Uterus (tissue), 4 donors: ENCODE results near the gene CORO6. TPM values are rescaled to one million over a fixed set of nuclear protein-coding genes. Genes with fewer than 3 reads are reported as not detected.
A peak's percentile ranks its signal among the peaks of the same experiment; 100 is the strongest.

Experiments used
- DNase-seq, 2 donors: peaks; one replicate each; pipeline ENCODE4 v3.0.0-alpha.2; 2019 to 2020
- H3K27ac ChIP-seq, 2 donors: fragments of 200-600 bp; sonication (generic); 1 replicate in 1 of 2; 2 replicates in 1 of 2; pipeline ENCODE4 v1.5.1; 2016 to 2018
- H3K27me3 ChIP-seq, 2 donors: fragments of 200-600 bp; sonication (generic); one replicate each; pipeline ENCODE4 v1.5.1; 2018 to 2019; ENCODE audit warnings: control low read depth in 1 of 2
- H3K36me3 ChIP-seq, 2 donors: fragments of 200-600 bp; sonication (generic); one replicate each; pipeline ENCODE4 v1.5.1; 2019; ENCODE audit warnings: control low read depth in 1 of 2
- H3K4me1 ChIP-seq, 2 donors: fragments of 200-600 bp; sonication (generic); one replicate each; pipeline ENCODE4 v1.5.1; 2018 to 2019; ENCODE audit warnings: control low read depth in 1 of 2
- H3K4me3 ChIP-seq, 2 donors: fragments of 200-600 bp; sonication (generic); 1 replicate in 1 of 2; 2 replicates in 1 of 2; pipeline ENCODE4 v1.5.1; 2018 to 2019; ENCODE audit warnings: mild to moderate bottlenecking in 1 of 2
- H3K9me3 ChIP-seq, 2 donors: fragments of 200-600 bp; sonication (generic); one replicate each; pipeline ENCODE4 v1.5.1; 2019; ENCODE audit warnings: control low read depth in 1 of 2
- POLR2A ChIP-seq, 2 donors: fragments of 450-650 bp; IDR thresholded peaks; one replicate each; pipeline ENCODE4 v1.6.1; 2016; ENCODE audit warnings: antibody characterized with exemption in 2 of 2, mild to moderate bottlenecking in 1 of 2, moderate library complexity in 1 of 2
- intact Hi-C: fragments of 100-400 bp; cut with DNase I; formaldehyde crosslinking; loops from one replicate; pipeline ENCODE4 v1.15.1; 2023; ENCODE audit warnings: low total_unique reads
- total RNA-seq, 4 donors: library from RNA; depleted of rRNA in 3 of 4; stranded (reverse); fragments of >200 nt in 3 of 4; gene quantifications; one replicate each; pipeline versions ENCODE4 v1.1.0 to v1.2.4, GENCODE V29; 2014 to 2023
- TF ChIP-seq, protein P1 (sequence below), 4 experiments: fragments of 200-600 bp in 2 of 4; fragments of 450-650 bp in 2 of 4; sonication (generic) in 2 of 4; IDR thresholded peaks; one replicate each; pipeline ENCODE4 v1.5.1; 2016 to 2019; ENCODE audit warnings: antibody characterized with exemption in 4 of 4, mild to moderate bottlenecking in 2 of 4, moderate library complexity in 1 of 4
- donor health status: DM: yes; HTN: yes; CAD: no.

Gene CORO6
- total RNA-seq, 4 donors from 2014 or later = 3.8 to 7.8 (median 5.1) TPM

DNA sequence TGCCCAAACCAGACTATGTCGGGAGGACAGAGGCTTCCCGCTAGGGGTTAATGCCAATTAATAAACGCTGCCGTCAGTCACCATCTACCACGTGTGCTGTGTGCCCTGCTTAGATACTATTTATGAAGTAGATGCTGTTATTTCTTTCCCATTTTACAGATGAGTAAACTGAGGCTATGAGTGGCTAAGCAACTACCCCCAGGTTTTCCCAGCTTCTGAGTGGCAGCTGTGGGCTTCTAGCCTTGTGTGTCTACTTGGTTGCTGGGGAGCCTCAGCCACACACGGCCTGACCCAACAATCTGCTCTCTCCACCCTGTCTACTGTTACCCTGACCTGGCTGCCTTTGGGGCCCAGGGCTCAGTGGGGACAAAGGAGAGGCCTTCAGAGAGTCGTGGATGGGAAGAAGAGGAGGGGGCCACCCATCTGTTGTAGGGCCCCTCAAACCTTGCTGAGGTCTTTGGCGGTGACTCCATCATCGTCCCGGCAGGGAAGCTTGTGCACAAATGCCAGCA, 40.4 kb downstream of the CORO6 start:
- intact Hi-C loops = no loop called here
- no peaks in the 10 kb centered on the region for H3K9me3 ChIP-seq
- no peak overlapping the region for H3K4me3 ChIP-seq
- H3K36me3 ChIP-seq = no peaks in the 10 kb centered on the region
- TF ChIP-seq POLR2A (IDR thresholded peaks at IDR 0.05) = no peak
- TF ChIP-seq, protein P1, sequence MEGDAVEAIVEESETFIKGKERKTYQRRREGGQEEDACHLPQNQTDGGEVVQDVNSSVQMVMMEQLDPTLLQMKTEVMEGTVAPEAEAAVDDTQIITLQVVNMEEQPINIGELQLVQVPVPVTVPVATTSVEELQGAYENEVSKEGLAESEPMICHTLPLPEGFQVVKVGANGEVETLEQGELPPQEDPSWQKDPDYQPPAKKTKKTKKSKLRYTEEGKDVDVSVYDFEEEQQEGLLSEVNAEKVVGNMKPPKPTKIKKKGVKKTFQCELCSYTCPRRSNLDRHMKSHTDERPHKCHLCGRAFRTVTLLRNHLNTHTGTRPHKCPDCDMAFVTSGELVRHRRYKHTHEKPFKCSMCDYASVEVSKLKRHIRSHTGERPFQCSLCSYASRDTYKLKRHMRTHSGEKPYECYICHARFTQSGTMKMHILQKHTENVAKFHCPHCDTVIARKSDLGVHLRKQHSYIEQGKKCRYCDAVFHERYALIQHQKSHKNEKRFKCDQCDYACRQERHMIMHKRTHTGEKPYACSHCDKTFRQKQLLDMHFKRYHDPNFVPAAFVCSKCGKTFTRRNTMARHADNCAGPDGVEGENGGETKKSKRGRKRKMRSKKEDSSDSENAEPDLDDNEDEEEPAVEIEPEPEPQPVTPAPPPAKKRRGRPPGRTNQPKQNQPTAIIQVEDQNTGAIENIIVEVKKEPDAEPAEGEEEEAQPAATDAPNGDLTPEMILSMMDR (IDR thresholded peaks at IDR 0.05) = no peak
- H3K27ac ChIP-seq = no peak overlapping the region
- H3K27me3 ChIP-seq = no peaks in the 10 kb centered on the region
- DNase-seq = no peak
- peaks cover 3 to 8% of the 10 kb centered on the region in 2 donors for H3K4me1 ChIP-seq

DNA sequence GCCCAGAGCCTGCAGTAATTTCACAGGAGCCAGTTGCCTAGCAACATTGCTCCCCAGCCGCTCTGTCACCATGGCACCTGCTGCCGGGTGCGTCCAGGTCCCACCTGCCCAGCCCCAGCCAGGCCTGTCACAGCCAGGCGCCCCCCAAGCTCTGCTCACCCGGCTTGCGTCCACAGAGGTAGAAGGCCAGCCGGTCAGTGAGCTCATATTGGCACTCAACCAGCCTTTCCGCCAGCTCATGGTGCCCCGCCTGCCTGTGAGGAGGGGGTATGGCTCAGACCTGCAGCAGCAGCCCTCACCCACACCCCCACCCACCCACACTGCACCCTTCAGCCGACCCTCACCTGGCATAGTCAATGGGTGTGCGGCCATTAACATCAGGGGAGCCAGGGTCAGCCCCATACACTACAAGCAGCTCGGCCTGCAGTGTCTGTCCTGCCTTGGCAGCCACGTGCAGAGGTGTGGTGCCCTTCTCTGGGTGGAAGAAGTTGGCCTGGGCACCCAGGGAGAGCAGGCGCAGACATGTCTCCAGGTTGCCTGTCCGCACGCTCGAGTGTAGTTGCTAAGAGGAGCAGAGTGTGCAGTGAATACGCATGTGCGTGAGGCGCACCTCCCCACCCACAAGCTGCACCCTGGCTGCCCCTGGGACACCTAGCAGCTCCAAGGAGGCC, 41.0 kb downstream of the CORO6 start:
- no peaks in the 10 kb centered on the region for H3K9me3 ChIP-seq
- intact Hi-C loops = no loop called here

DNA sequence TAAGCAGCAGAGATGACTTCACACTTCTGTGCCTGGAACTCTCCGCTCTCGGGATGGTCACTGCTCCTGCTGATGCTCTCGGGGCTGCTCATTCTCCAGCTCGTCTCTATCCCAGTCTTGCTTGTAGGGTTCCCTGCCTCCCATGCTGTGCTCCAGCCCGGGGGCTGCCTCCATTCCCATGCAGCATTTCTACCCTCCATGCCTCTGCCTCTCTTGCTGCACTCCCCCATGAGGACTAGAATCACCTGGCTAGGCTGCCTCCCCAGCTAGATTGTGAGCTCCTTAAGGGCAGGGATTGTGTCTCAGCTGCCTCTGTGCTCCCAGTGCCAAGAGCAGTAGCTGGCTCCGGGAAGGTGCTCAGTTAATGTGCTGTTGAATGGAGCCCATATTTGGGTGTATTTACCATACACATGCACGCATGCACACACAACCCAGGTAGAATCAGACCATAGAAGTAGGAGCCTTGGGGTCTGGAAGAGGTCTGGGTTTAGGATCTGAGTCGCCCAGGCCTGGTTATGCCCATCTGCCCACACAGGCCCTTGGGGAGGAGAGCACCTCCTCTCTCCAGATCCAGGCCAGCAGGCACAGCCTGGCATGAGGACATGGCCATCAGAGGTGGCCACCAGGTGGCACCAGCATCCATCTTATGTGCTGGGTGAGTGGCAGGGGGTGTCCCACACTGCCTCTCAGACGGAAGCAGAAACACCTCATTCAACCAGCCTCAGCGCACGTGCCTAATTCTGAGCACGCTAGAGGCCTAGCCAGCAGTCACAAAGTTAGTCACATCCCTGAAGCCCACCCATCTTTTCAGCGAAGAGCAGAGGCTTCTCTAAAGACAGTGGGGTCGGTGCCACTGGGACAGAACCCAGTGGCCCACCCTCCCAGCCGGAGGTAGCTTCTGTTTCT, 42.6 kb downstream of the CORO6 start:
- intact Hi-C loops = no loop called here
- Histone ChIP-seq H3K36me3 (no peaks in the 10 kb centered on the region), H3K9me3 (no peaks in the 10 kb centered on the region), H3K27ac (peak overlapping the region in 1 of 2 donors; percentile 10), H3K4me1 (peaks cover 3 to 10% of the 10 kb centered on the region in 2 donors), H3K27me3 (no peaks in the 10 kb centered on the region), H3K4me3 (no peak overlapping the region)
- TF ChIP-seq, protein P1 (IDR thresholded peaks at IDR 0.05) = peak; percentile 80 to 95 (median 91)
- TF ChIP-seq POLR2A (IDR thresholded peaks at IDR 0.05) = peak in 1 of 2 donors; percentile 20
- peak; percentile 83 for DNase-seq

More for the DNA sequence above, 41.0 kb downstream of the CORO6 start:
- Histone ChIP-seq H3K27me3 (no peaks in the 10 kb centered on the region), H3K4me3 (no peak overlapping the region), H3K36me3 (no peaks in the 10 kb centered on the region), H3K4me1 (peaks cover 3 to 10% of the 10 kb centered on the region in 2 donors), H3K27ac (no peak overlapping the region)
- TF ChIP-seq, protein P1 (IDR thresholded peaks at IDR 0.05) = no peak
- no peak for TF ChIP-seq POLR2A (IDR thresholded peaks at IDR 0.05)
- peak in 1 of 2 donors; percentile 21 for DNase-seq

DNA sequence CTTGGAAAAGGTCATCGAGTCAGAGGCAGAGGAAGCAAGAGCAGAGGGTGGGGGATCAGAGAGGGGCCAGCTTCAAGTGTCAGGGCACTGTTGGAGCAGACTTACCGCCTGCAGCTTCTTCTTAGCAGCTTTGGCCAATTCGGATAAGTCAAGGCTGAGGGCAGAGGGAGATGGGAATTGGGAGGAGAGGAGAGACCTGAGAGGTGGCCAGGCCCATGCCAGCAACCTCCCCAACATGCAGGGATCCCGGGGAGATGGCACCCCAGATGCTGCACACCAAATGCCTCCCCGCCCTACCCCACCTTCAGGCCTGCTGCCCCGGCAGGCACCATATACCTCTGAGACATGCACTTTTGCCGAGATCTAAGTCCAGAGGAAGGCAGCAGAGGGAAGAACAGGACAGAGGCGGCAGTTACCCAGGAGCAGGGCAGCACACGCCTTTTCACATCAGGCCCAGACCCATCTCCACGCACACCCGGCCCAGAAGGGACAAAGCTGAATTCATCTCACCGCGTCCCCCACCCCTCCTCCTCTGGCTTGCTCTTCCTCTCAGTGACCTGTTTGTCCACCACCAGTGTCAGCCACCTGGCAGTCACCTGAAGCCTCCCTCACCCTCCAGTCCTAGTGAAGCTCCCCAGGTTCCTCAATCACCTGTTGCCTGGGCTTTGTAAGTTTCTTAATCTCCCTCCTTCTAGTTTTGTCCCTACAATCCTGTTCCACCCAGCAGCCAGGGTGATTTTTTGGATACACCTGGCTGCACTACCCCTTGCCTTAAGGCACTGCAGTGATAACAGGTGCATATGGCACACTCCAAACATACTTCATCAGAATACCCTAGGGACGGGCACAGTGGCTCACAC, 43.9 kb downstream of the CORO6 start:
- no peak for TF ChIP-seq POLR2A (IDR thresholded peaks at IDR 0.05)
- TF ChIP-seq, protein P1 (IDR thresholded peaks at IDR 0.05) = no peak
- Histone ChIP-seq H3K4me1 (peaks cover 3 to 10% of the 10 kb centered on the region in 2 donors), H3K27me3 (no peaks in the 10 kb centered on the region), H3K4me3 (no peak overlapping the region), H3K27ac (peak overlapping the region in 1 of 2 donors; percentile 63), H3K36me3 (no peaks in the 10 kb centered on the region), H3K9me3 (no peaks in the 10 kb centered on the region)
- DNase-seq = no peak
- intact Hi-C loops = no loop called here
